Adrenal gland (tissue), 5 donors: ENCODE data around the gene ZSCAN5B.
"Not testable (repeated sequence)": the region's sequence is repeated elsewhere in the genome, so short reads cannot be mapped to it uniquely, and the experiment has no call there.

ENCODE experiments used
- POLR2A ChIP-seq, 2 donors: fragments of 450-650 bp; IDR thresholded peaks; one replicate each; pipeline ENCODE4 v1.6.1; 2017; ENCODE audit warnings: antibody characterized with exemption in 2 of 2, mild to moderate bottlenecking in 2 of 2, moderate library complexity in 1 of 2
- TF ChIP-seq, protein P1 (sequence below), 6 experiments: fragments of 450-650 bp in 4 of 6; fragments of 200-600 bp in 2 of 6; sonication (generic) in 1 of 6; IDR thresholded peaks; 1 replicate in 5 of 6; 2 replicates in 1 of 6; pipeline versions ENCODE4 v1.5.1 to v1.8.0; 2016 to 2021; ENCODE audit warnings: antibody characterized with exemption in 6 of 6, mild to moderate bottlenecking in 2 of 6, moderate library complexity in 1 of 6
- donor health status: DM: no; HTN: no; CAD: no.

- TF ChIP-seq, protein P1, sequence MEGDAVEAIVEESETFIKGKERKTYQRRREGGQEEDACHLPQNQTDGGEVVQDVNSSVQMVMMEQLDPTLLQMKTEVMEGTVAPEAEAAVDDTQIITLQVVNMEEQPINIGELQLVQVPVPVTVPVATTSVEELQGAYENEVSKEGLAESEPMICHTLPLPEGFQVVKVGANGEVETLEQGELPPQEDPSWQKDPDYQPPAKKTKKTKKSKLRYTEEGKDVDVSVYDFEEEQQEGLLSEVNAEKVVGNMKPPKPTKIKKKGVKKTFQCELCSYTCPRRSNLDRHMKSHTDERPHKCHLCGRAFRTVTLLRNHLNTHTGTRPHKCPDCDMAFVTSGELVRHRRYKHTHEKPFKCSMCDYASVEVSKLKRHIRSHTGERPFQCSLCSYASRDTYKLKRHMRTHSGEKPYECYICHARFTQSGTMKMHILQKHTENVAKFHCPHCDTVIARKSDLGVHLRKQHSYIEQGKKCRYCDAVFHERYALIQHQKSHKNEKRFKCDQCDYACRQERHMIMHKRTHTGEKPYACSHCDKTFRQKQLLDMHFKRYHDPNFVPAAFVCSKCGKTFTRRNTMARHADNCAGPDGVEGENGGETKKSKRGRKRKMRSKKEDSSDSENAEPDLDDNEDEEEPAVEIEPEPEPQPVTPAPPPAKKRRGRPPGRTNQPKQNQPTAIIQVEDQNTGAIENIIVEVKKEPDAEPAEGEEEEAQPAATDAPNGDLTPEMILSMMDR (IDR thresholded peaks at IDR 0.05), result not testable (repeated sequence)
- not testable (repeated sequence) for TF ChIP-seq POLR2A (IDR thresholded peaks at IDR 0.05)
Measured at GRCh38 chr19:56245764-56246163, 48.2 kb upstream of the ZSCAN5B start.
